Lower leg skin (tissue), 3 donors: ENCODE data around the gene YWHAE.

ENCODE experiments used
- POLR2A ChIP-seq, 2 donors: fragments of 450-650 bp; IDR thresholded peaks; one replicate each; pipeline ENCODE4 v1.6.1; 2016 to 2017; ENCODE audit warnings: antibody characterized with exemption in 2 of 2, mild to moderate bottlenecking in 1 of 2, moderate library complexity in 1 of 2
- TF ChIP-seq, protein P1 (sequence below), 3 donors: fragments of 450-650 bp; IDR thresholded peaks; one replicate each; pipeline ENCODE4 v1.5.1; 2016; ENCODE audit warnings: antibody characterized with exemption in 3 of 3, mild to moderate bottlenecking in 3 of 3, moderate library complexity in 2 of 3

DNA sequence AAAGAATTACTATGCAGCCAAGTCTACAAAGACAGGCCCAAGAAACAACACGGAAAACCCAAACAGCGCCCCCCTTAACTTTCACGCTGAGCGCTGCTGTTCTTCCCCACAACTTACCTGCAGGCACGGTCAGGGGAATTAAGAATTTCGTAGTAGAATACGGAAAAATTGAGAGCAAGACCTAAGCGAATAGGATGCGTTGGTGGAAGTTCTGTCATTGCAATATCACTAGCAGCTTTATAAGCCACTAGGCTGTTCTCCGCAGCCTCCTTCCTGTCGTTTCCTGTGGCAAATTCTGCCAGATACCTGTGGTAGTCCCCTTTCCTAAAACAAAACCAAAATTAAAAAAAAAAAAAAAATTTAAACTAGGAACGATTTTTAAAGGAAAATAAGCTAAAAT, 39.0 kb downstream of the YWHAE start:
- TF ChIP-seq, protein P1, sequence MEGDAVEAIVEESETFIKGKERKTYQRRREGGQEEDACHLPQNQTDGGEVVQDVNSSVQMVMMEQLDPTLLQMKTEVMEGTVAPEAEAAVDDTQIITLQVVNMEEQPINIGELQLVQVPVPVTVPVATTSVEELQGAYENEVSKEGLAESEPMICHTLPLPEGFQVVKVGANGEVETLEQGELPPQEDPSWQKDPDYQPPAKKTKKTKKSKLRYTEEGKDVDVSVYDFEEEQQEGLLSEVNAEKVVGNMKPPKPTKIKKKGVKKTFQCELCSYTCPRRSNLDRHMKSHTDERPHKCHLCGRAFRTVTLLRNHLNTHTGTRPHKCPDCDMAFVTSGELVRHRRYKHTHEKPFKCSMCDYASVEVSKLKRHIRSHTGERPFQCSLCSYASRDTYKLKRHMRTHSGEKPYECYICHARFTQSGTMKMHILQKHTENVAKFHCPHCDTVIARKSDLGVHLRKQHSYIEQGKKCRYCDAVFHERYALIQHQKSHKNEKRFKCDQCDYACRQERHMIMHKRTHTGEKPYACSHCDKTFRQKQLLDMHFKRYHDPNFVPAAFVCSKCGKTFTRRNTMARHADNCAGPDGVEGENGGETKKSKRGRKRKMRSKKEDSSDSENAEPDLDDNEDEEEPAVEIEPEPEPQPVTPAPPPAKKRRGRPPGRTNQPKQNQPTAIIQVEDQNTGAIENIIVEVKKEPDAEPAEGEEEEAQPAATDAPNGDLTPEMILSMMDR (IDR thresholded peaks at IDR 0.05), result no peak
- no peak for TF ChIP-seq POLR2A (IDR thresholded peaks at IDR 0.05)
